ENCODE data around the gene RAB1B.
A peak's percentile ranks its signal among the peaks of the same experiment; 100 is the strongest.

Gene RAB1B

DNA sequence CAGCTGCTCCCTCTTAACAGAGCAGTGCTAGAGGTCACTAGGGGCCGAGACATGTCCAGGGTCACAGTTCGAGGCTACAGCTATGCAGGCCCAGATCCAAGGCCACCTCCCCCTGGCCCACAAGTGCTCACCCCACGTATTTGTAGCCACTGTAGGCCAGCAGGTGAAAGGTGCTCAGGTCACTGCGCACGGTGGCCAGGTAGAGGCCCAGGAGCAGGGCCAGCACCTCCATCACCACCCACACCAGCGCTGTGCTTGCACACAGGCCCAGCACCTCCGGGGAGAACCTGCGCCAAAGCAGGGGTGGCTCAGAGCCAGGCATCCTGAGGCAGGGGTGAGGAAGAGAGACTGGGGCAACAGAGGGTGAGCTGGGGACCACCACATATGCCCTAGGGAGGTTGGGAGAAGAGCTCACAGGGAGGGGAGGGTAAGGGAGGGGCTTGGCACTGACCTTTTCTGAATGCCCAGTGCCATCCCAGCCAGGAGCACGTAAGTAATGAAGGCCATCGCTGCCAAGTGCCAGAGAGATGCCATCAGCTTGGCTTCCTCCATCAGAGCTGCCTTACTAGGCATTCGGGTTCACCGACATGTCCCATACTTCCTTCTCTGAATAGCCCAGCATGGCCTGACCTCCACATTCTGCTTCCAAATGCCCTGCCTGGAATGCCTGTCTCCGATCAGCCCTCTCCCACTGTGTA, 17.0 kb downstream of the RAB1B start:
- DNase-seq: no peak

DNA sequence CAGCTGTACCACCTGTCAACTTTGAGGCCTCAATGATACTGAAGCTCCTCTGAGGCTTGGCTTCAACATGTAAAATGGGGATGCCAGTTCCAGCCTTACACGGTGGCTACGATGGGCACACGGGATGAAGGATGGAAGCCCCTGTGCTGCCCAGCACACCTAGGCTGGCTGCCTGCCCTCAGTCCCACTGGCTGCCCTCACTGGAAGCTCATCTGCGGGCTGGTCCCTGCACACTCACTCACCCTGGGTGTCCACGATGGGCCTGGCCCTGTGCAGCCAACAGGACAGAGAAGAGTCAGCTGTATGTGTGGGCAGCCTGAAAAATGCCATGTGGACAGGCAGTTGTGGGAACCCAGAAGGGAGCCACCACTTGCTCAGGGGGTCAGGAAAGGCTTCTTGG, 18.3 kb downstream of the RAB1B start:
- no peak for DNase-seq

GRCh38 chr11:66287211-66287888, 18.9 kb downstream of the RAB1B start:
- DNase-seq: no peak

GRCh38 chr11:66287889-66288670, 19.6 kb downstream of the RAB1B start:
- DNase-seq: no peak

DNA sequence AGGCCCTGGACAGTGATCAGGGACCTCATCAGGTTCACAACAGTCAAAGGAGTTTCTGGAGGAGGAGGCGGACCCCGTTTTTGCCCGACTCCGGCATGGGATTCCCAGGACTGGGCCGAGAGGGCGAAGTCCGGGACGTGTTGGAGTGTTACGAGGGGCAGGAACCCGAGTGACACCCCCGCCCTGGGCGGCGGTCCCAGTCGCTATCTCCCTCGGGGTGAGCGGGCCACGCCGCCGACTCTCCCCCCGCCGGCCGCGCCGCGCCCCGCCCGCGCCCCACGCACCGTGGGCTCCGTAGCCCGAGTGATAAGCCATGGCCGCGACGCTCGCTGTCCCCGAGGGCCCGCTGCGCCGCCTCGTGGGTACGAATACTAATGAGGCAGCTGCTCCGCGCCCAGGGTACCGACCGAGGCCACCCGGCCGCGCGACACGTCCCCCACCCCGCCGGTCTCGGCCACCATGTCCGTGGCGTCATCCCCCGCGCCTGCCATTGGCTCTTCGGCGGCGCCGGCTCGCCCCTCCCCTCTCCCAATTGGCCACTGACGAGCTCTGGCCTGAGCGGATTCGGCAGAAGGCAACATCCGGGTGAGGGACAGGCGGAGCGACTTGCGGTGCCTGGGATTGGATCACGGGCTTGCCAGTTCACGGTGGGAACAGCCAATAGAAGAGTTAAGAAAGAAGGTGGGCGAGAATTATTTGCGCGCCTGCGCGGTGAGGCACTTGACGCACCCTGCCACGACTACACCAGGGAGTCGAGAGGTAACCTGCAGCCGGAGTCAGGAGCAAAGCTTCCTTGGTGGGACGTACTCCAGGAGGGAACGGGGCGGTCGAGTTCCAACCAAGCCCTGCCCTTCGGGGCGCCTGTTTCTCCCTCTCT, 20.5 kb downstream of the RAB1B start, which contains the start of gene YIF1A:
Gene YIF1A (minus strand): TSS at position 473 of the 877 bp plus-strand sequence. CDS start 158 bp downstream, at position 315.
- DNase-seq: peak; percentile 99

DNA sequence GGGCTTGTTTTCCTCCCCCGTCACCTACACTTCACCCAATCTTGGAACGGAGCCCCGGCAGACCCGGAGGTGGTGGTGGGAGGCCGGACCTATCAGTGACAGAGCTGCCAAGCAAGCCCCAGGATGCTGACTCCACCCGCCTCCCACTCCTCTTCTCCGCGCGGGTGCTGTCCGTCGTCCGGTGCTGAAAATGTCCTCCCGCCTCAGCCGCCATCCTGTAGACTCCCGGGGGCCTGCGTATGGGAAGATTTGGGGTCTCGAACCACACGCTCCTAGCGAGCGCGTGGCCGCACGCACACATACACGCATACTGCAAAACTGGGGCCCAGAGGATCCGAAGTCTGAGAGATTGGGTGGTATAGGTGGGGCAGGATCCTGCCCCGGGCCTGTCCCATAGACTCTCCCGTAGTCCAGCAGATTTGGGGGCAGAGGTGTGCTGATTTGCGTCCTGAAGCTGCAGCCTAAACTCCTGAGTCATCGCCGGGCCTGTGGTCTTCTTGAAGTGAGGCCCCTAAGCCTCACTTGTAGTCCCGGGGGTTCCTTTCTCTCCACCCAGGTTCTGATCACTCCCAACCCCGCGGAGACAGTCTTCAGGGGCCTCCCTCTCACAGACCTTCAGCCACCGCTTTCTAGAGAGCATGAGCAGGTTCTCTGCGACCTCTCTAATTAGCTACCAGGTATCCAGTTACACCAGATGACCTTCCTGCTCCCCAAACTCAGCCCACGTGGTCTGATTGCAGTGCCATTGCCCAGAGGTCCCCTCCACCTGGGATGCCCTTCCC, 21.3 kb downstream of the RAB1B start:
- DNase-seq: no peak

- DNase-seq: no peak
These were observed 21.8 kb downstream of the RAB1B start for GRCh38 chr11:66290330-66290621.

GRCh38 chr11:66291303-66291705, 22.9 kb downstream of the RAB1B start:
- DNase-seq: no peak

- DNase-seq: no peak
These were observed 23.5 kb downstream of the RAB1B start, which contains the start of gene TMEM151A for GRCh38 chr11:66291706-66292542. Gene TMEM151A, plus strand, starts transcription at chr11:66291894. Its CDS starts 120 bp downstream, at chr11:66292014.

GRCh38 chr11:66292543-66293332, 24.3 kb downstream of the RAB1B start:
- DNase-seq: no peak

DNA sequence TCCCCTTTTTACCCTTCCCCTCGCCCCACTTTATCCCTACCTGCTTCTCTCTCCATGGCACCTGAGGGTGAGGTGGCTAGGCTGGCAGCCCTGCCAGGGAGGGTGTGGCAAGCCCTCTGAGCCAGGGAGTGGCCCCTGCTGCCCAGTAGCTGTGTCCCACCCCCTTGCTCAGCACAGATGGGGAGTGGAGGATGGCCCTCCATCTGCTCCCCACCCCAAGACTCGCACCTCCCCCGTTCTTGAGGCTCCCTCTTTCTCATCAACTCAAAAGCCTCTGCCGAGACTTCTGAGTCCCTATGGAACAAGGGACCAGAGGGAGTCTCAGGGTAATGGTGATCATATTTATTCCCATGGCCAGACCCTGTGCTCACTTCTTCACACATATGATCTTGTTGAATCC, 24.9 kb downstream of the RAB1B start:
- no peak for DNase-seq

DNA sequence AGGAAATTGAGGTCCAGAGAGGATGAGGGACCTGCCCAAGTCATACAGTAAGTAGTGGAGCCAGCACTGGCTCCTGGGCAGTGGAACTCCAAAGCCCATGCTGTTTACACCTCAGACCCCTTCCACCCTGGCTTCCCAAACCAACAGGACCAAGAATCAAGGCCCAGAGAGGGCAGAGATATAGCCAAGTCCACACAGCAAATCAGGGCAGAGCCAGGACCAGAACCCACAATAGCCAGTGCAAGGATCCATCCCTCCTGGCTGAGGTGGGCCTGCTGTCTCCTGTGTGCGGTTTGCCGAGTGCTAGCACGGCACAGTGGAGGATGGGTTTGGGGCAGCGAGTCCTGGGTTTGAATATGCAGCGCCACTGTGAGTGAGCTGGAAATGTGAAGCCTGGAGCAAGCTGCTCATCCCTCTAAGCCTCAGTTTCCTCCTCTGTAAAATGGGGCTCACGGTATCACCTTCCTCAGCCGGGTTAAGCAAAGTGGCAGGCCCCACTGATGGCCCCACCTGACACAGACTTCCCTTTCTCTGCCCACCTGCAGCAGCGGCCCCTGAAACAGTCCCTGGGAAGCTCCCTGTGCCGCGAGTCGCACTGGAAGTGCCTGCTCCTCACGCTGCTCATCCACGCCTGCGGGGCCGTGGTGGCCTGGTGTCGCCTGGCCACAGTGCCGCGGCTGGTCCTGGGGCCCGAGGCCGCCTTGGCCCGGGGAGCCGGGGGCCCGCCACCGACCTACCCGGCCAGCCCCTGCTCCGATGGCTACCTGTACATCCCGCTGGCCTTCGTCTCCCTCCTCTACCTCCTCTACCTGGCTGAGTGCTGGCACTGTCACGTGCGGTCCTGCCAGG, 25.6 kb downstream of the RAB1B start:
- DNase-seq: no peak

GRCh38 chr11:66294626-66295620, 26.5 kb downstream of the RAB1B start:
- DNase-seq: no peak

- no peak for DNase-seq
These were observed 29.2 kb downstream of the RAB1B start for GRCh38 chr11:66297610-66298009.

GRCh38 chr11:66299186-66299585, 30.7 kb downstream of the RAB1B start:
- no peak for DNase-seq

- no peak for DNase-seq
These were observed 34.2 kb downstream of the RAB1B start for GRCh38 chr11:66302656-66303055.

- no peak for DNase-seq
These were observed 41.0 kb downstream of the RAB1B start for GRCh38 chr11:66309475-66309874.

GRCh38 chr11:66310324-66310723, 41.9 kb downstream of the RAB1B start:
- DNase-seq: no peak
